K562 (cell line): Measurements from ENCODE around the gene ATXN1. TPM values are rescaled to one million over a fixed set of nuclear protein-coding genes. Genes with fewer than 3 reads are reported as not detected.
A peak's percentile ranks its signal among the peaks of the same experiment; 100 is the strongest.

Experiments used
- ARID3A ChIP-seq: IDR thresholded peaks from 2 replicates; pipeline ENCODE4 v1.6.1; 2012; ENCODE audit warnings: low read depth, low read length, improper control_type of control experiment, borderline replicate concordance
- BDP1 ChIP-seq: IDR thresholded peaks from 3 replicates; pipeline ENCODE4 v1.6.1; 2011; ENCODE audit not compliant: insufficient read length, insufficient read depth
- ETV1 ChIP-seq: fragments of 450-650 bp; conservative IDR thresholded peaks from 2 replicates; pipeline ENCODE4 v1.6.1; 2016; ENCODE audit warnings: missing genetic modification characterization, control low read depth, low read depth, missing compliant biosample characterization
- GABPB1 ChIP-seq: sonication (generic); formaldehyde crosslinking; IDR thresholded peaks from 2 replicates; pipeline ENCODE4 v1.8.0; 2022; ENCODE audit warnings: mild to moderate bottlenecking, missing genetic modification reagents
- GABPB2 ChIP-seq: fragments of 250-450 bp; sonication (Bioruptor Pico); conservative IDR thresholded peaks from 2 replicates; pipeline ENCODE4 v1.5.1; 2021; ENCODE audit warnings: mild to moderate bottlenecking
- HMGN3 ChIP-seq: IDR thresholded peaks from 2 replicates; pipeline ENCODE4 v1.6.1; 2011; ENCODE audit warnings: borderline replicate concordance, low read depth, mild to moderate bottlenecking, mixed read lengths, low read length; ENCODE audit not compliant: insufficient read length; ENCODE audit errors: extremely low read depth
- HNRNPK ChIP-seq: fragments of 200-400 bp; formaldehyde crosslinking; IDR thresholded peaks from one replicate; pipeline ENCODE4 v1.6.1; 2018; ENCODE audit warnings: mild to moderate bottlenecking, low read depth, low read length; ENCODE audit not compliant: poor library complexity, severe bottlenecking
- KDM4B ChIP-seq, 2 experiments: fragments of 450-650 bp in 1 of 2; sonication (generic) in 1 of 2; IDR thresholded peaks; 2 replicates each; pipeline ENCODE4 v1.6.1; 2016 to 2017; ENCODE audit warnings: borderline replicate concordance in 2 of 2, antibody characterized with exemption in 1 of 2, low read depth in 1 of 2, mild to moderate bottlenecking in 1 of 2
- NFIX ChIP-seq: fragments of 250-450 bp; sonication (Bioruptor Pico); IDR thresholded peaks from 2 replicates; pipeline ENCODE4 v1.4.0; 2020; ENCODE audit warnings: low read depth, mild to moderate bottlenecking, moderate library complexity
- PHF20 ChIP-seq: fragments of 450-650 bp; IDR thresholded peaks from 2 replicates; pipeline ENCODE4 v1.6.1; 2018; ENCODE audit not compliant: partially characterized antibody
- POLR2A ChIP-seq: fragments of 450-650 bp; conservative IDR thresholded peaks from 2 replicates; pipeline ENCODE4 v1.6.1; 2016
- POLR2H ChIP-seq: IDR thresholded peaks from 2 replicates; pipeline ENCODE4 v1.6.1; 2016; ENCODE audit warnings: missing genetic modification characterization, low read depth, mild to moderate bottlenecking, control low read depth, missing compliant biosample characterization, moderate library complexity
- PTRF ChIP-seq: fragments of 450-650 bp; IDR thresholded peaks from 2 replicates; pipeline ENCODE4 v1.6.1; 2016; ENCODE audit warnings: mild to moderate bottlenecking, missing genetic modification characterization, missing compliant biosample characterization
- THRB ChIP-seq: fragments of 450-650 bp; formaldehyde crosslinking; conservative IDR thresholded peaks from 2 replicates; pipeline ENCODE4 v1.4.0; 2022; ENCODE audit warnings: mild to moderate bottlenecking, missing genetic modification characterization
- ZFP30 ChIP-seq: fragments of 250-450 bp; sonication (Bioruptor Pico); IDR thresholded peaks from 2 replicates; pipeline ENCODE4 v1.8.0; 2022; ENCODE audit warnings: moderate library complexity, mild to moderate bottlenecking, inconsistent platforms, borderline replicate concordance
- ZNF263 ChIP-seq: sonication (generic); formaldehyde crosslinking; IDR thresholded peaks from 2 replicates; pipeline ENCODE4 v1.8.0; 2022; ENCODE audit warnings: mild to moderate bottlenecking, missing genetic modification reagents, borderline replicate concordance
- ZNF444 ChIP-seq: fragments of 250-450 bp; sonication (Bioruptor Pico); IDR thresholded peaks from 2 replicates; pipeline ENCODE4 v1.4.0; 2020; ENCODE audit warnings: mild to moderate bottlenecking, moderate library complexity
- ZNF77 ChIP-seq: fragments of 250-450 bp; sonication (Bioruptor Pico); IDR thresholded peaks from 2 replicates; pipeline ENCODE4 v1.5.0; 2020
- polyA plus RNA-seq, 8 experiments: library from polyadenylated mRNA; depleted of rRNA in 4 of 8; stranded (reverse) in 5 of 8; unstranded in 3 of 8; fragments of >200 nt; fragmentation: Nextera tagmentation in 2 of 8; fragmentation: Illumina TruSeq in 1 of 8; extraction: Ambion mirVana in 2 of 8; extraction: Trizol in 1 of 8; gene quantifications; 2 replicates each; pipeline versions ENCODE4 v1.2.1 to v1.2.3, GENCODE V29; 2011 to 2014; ENCODE audit warnings: inconsistent platforms in 1 of 8, missing spikeins in 1 of 8
- total RNA-seq, 7 experiments: library from RNA; depleted of rRNA in 6 of 7; stranded (reverse); fragments of >200 nt in 6 of 7; fragmentation: Illumina TruSeq in 2 of 7; extraction: Trizol in 2 of 7; gene quantifications; 2 replicates each; pipeline versions ENCODE4 v1.2.1 to v1.2.3, GENCODE V29; 2011 to 2021; ENCODE audit warnings: low replicate concordance in 1 of 7
- TF ChIP-seq, protein P1 (sequence below): sonication (generic); formaldehyde crosslinking; IDR thresholded peaks from 2 replicates; pipeline ENCODE4 v1.8.1; 2023; ENCODE audit warnings: mild to moderate bottlenecking, missing genetic modification reagents
- TF ChIP-seq, protein P2 (sequence below): fragments of 250-450 bp; sonication (Bioruptor Pico); IDR thresholded peaks from 2 replicates; pipeline ENCODE4 v1.5.0; 2021

The ATXN1 gene
- total and polyA plus RNA-seq, 9 of the 15 experiments (the other 6 are each of a cell fraction or from before 2014, with no cell fraction given), result under 0.01 to 1.2 (median 0.58) TPM

GRCh38 chr6:16760516-16761470 is at the start of gene ATXN1 (continued):
- TF ChIP-seq GABPB1 (CRISPR knock-in tag) (no peak), ZNF444 (CRISPR knock-in tag) (no peak), POLR2H (tag) (no peak), ZFP30 (CRISPR knock-in tag) (no peak), THRB (0 out of 2 replicates have a peak, but pooled peaks have one; percentile 45), KDM4B (IDR thresholded peaks at IDR 0.05; ENCODE audit: borderline replicate concordance in 2 of 2, low read depth in 1 of 2) (no peak), ZNF77 (no peak), PTRF (tag) (no peak), ARID3A (no peak), NFIX (CRISPR knock-in tag) (no peak), BDP1 (no peak), ZNF263 (CRISPR knock-in tag) (peak; percentile 99), GABPB2 (CRISPR knock-in tag) (no peak), ETV1 (no peak), HNRNPK (peak; percentile 34), POLR2A (no peak), PHF20 (no peak), HMGN3 (no peak)
- TF ChIP-seq, protein P1, sequence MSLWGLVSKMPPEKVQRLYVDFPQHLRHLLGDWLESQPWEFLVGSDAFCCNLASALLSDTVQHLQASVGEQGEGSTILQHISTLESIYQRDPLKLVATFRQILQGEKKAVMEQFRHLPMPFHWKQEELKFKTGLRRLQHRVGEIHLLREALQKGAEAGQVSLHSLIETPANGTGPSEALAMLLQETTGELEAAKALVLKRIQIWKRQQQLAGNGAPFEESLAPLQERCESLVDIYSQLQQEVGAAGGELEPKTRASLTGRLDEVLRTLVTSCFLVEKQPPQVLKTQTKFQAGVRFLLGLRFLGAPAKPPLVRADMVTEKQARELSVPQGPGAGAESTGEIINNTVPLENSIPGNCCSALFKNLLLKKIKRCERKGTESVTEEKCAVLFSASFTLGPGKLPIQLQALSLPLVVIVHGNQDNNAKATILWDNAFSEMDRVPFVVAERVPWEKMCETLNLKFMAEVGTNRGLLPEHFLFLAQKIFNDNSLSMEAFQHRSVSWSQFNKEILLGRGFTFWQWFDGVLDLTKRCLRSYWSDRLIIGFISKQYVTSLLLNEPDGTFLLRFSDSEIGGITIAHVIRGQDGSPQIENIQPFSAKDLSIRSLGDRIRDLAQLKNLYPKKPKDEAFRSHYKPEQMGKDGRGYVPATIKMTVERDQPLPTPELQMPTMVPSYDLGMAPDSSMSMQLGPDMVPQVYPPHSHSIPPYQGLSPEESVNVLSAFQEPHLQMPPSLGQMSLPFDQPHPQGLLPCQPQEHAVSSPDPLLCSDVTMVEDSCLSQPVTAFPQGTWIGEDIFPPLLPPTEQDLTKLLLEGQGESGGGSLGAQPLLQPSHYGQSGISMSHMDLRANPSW, result no peak
- TF ChIP-seq, protein P2, sequence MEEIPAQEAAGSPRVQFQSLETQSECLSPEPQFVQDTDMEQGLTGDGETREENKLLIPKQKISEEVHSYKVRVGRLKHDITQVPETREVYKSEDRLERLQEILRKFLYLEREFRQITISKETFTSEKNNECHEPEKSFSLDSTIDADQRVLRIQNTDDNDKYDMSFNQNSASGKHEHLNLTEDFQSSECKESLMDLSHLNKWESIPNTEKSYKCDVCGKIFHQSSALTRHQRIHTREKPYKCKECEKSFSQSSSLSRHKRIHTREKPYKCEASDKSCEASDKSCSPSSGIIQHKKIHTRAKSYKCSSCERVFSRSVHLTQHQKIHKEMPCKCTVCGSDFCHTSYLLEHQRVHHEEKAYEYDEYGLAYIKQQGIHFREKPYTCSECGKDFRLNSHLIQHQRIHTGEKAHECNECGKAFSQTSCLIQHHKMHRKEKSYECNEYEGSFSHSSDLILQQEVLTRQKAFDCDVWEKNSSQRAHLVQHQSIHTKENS (CRISPR knock-in tag), result no peak
